ENCODE data around the gene ZDHHC4.

GRCh38 chr7:6533893-6534495 is 43.3 kb upstream of the ZDHHC4 start:
- TF ChIP-seq CTCF (IDR thresholded peaks at IDR 0.05), result no peak
- no peak for TF ChIP-seq ZFX (IDR thresholded peaks at IDR 0.05; ENCODE audit: borderline replicate concordance)

Data from 22Rv1 (cell line).